Gastroesophageal sphincter (tissue), 4 donors: ENCODE results near the gene CYP26B1. TPM values are rescaled to one million over a fixed set of nuclear protein-coding genes. Genes with fewer than 3 reads are reported as not detected.

ENCODE experiments used
- ATAC-seq: fragments of 150-250 bp; one replicate; pipeline ENCODE4 v1.9.1; 2016; ENCODE audit warnings: mild to moderate bottlenecking, moderate library complexity
- H3K27ac ChIP-seq, 4 donors: fragments of 200-600 bp; sonication (generic) in 3 of 4; 1 replicate in 3 of 4; 2 replicates in 1 of 4; pipeline ENCODE4 v1.5.1; 2016 to 2019
- H3K27me3 ChIP-seq: fragments of 200-600 bp; sonication (generic); one replicate; pipeline ENCODE4 v1.5.1; 2019
- H3K36me3 ChIP-seq, 2 donors: fragments of 200-600 bp; sonication (generic); one replicate each; pipeline ENCODE4 v1.5.1; 2019; ENCODE audit warnings: control low read depth in 1 of 2
- H3K4me1 ChIP-seq, 3 donors: fragments of 200-600 bp; sonication (generic); 1 replicate in 2 of 3; 2 replicates in 1 of 3; pipeline ENCODE4 v1.5.1; 2016 to 2019; ENCODE audit warnings: control low read depth in 2 of 3
- H3K4me3 ChIP-seq, 2 donors: fragments of 200-600 bp; sonication (generic); one replicate each; pipeline ENCODE4 v1.5.1; 2019; ENCODE audit warnings: mild to moderate bottlenecking in 1 of 2, moderate library complexity in 1 of 2
- H3K9me3 ChIP-seq, 3 donors: fragments of 200-600 bp; sonication (generic); one replicate each; pipeline ENCODE4 v1.5.1; 2017 to 2019; ENCODE audit warnings: control low read depth in 2 of 3
- EP300 ChIP-seq: sonication (generic); formaldehyde crosslinking; IDR thresholded peaks from one replicate; pipeline ENCODE4 v1.6.1; 2017; ENCODE audit warnings: antibody characterized with exemption, mild to moderate bottlenecking
- POLR2A ChIP-seq, 2 donors: fragments of 450-650 bp; IDR thresholded peaks; one replicate each; pipeline ENCODE4 v1.6.1; 2017; ENCODE audit warnings: antibody characterized with exemption in 2 of 2, mild to moderate bottlenecking in 2 of 2, moderate library complexity in 1 of 2
- POLR2AphosphoS5 ChIP-seq: sonication (generic); formaldehyde crosslinking; IDR thresholded peaks from one replicate; pipeline ENCODE4 v1.6.1; 2017; ENCODE audit warnings: antibody characterized with exemption
- WGBS, 2 donors: methylation state at CpG; one replicate each; pipeline ENCODE4 v1.1.5; 2018; ENCODE audit warnings: low coverage in 1 of 2; 5-methylcytosine and 5-hydroxymethylcytosine counted together
- total RNA-seq, 4 donors: library from RNA; depleted of rRNA; stranded (reverse); fragments of >200 nt; gene quantifications; one replicate each; pipeline ENCODE4 v1.1.0, GENCODE V29; 2016
- TF ChIP-seq, protein P1 (sequence below), 4 experiments: fragments of 200-600 bp in 2 of 4; fragments of 450-650 bp in 2 of 4; sonication (generic) in 1 of 4; IDR thresholded peaks; one replicate each; pipeline ENCODE4 v1.5.1; 2017 to 2019; ENCODE audit warnings: antibody characterized with exemption in 4 of 4, mild to moderate bottlenecking in 2 of 4, moderate library complexity in 2 of 4

CYP26B1 gene
- total RNA-seq, 4 donors from 2014 or later = 0.47 to 4.0 (median 1.4) TPM

DNA sequence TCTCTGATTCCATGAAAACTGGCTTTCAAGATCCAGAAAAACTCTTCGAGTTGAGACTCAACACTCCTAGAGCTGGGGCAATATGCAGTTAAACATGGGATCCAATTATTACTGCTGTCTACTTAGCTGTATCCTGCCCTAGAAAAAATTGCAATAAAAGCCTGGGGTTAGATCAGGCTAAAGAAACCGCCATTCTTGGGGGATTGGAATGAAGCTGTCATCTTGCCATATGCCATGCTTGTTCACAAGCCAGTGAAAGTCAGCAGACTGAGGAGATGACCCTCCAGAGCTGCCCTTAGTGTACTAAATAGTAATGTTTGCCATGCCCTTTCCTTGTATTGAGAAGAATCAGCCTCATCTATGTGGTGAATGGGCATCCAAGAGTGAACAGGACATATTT lies 30.9 kb upstream of the CYP26B1 start:
- Histone ChIP-seq H3K36me3 (peaks cover 0 to 51% of the 10 kb centered on the region in 2 donors), H3K27me3 (no peaks in the 10 kb centered on the region), H3K4me3 (no peak overlapping the region), H3K27ac (no peak overlapping the region), H3K4me1 (no peaks in the 10 kb centered on the region), H3K9me3 (no peaks in the 10 kb centered on the region)
- TF ChIP-seq POLR2A (IDR thresholded peaks at IDR 0.05) (no peak), EP300 (no peak), POLR2AphosphoS5 (no peak)
- TF ChIP-seq, protein P1, sequence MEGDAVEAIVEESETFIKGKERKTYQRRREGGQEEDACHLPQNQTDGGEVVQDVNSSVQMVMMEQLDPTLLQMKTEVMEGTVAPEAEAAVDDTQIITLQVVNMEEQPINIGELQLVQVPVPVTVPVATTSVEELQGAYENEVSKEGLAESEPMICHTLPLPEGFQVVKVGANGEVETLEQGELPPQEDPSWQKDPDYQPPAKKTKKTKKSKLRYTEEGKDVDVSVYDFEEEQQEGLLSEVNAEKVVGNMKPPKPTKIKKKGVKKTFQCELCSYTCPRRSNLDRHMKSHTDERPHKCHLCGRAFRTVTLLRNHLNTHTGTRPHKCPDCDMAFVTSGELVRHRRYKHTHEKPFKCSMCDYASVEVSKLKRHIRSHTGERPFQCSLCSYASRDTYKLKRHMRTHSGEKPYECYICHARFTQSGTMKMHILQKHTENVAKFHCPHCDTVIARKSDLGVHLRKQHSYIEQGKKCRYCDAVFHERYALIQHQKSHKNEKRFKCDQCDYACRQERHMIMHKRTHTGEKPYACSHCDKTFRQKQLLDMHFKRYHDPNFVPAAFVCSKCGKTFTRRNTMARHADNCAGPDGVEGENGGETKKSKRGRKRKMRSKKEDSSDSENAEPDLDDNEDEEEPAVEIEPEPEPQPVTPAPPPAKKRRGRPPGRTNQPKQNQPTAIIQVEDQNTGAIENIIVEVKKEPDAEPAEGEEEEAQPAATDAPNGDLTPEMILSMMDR (IDR thresholded peaks at IDR 0.05) = no peak
- no peak for ATAC-seq
- 92 to 96% methylated on average over 1 to 2 of the region's 2 CpGs for WGBS, 2 donors

DNA sequence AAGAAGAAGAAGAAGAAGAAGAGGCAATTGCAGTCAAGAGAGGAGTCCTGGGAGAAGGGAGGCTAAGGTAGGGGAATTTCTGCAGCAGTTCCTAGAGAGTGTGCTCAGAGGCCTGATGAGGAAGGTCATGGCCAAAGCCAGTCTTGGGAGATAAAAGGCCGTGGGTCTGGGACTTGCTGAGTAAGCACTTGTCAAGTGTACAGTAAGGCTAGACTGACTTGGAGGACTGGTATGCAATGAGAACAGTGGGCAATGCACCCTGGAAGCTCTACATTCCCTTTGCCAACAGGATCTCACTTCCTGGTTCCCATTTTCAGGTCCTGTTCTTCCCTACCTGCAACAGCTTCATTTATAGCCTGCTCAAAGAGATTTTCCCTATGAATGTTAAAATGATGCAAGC lies 28.6 kb upstream of the CYP26B1 start:
- WGBS, 2 donors = 78 to 83% methylated on average over 1 of the region's 1 CpG
- H3K36me3 ChIP-seq = peaks cover 0 to 43% of the 10 kb centered on the region in 2 donors
- H3K9me3 ChIP-seq = no peaks in the 10 kb centered on the region
- no peak for ATAC-seq
- no peak overlapping the region for H3K4me3 ChIP-seq
- H3K27ac ChIP-seq = no peak overlapping the region
- no peaks in the 10 kb centered on the region for H3K4me1 ChIP-seq
- TF ChIP-seq EP300 (no peak), POLR2AphosphoS5 (no peak), POLR2A (IDR thresholded peaks at IDR 0.05) (no peak)
- TF ChIP-seq, protein P1 (IDR thresholded peaks at IDR 0.05) = no peak
- no peaks in the 10 kb centered on the region for H3K27me3 ChIP-seq

DNA sequence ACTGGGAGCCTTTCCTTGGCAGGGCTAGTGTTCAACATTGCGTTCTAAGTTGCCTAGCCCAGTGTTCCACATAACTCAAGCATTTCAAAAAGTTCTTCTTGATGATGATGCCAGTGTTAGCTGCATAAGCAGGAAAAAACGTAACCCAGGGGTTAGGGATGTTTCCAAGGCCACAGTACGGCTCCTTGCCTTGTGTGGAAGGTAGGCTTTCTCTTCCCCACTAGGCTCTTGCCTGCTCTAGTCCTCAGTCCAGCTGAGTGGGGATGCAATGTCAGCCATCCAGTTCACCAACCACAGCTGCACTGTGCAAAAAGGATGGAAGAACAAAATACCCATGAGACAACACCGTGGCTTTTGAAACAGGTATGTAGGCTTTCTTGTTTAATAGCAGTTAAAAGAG lies 28.0 kb upstream of the CYP26B1 start:
- ATAC-seq = no peak
- no peak overlapping the region for H3K4me3 ChIP-seq
- TF ChIP-seq EP300 = no peak
- TF ChIP-seq POLR2A (IDR thresholded peaks at IDR 0.05) = no peak
- no peaks in the 10 kb centered on the region for H3K9me3 ChIP-seq
- H3K4me1 ChIP-seq = no peaks in the 10 kb centered on the region
- no peaks in the 10 kb centered on the region for H3K27me3 ChIP-seq
- WGBS, 2 donors = 78 to 92% methylated on average over 2 to 4 of the region's 4 CpGs
- H3K27ac ChIP-seq = no peak overlapping the region
- H3K36me3 ChIP-seq = peaks cover 0 to 43% of the 10 kb centered on the region in 2 donors

DNA sequence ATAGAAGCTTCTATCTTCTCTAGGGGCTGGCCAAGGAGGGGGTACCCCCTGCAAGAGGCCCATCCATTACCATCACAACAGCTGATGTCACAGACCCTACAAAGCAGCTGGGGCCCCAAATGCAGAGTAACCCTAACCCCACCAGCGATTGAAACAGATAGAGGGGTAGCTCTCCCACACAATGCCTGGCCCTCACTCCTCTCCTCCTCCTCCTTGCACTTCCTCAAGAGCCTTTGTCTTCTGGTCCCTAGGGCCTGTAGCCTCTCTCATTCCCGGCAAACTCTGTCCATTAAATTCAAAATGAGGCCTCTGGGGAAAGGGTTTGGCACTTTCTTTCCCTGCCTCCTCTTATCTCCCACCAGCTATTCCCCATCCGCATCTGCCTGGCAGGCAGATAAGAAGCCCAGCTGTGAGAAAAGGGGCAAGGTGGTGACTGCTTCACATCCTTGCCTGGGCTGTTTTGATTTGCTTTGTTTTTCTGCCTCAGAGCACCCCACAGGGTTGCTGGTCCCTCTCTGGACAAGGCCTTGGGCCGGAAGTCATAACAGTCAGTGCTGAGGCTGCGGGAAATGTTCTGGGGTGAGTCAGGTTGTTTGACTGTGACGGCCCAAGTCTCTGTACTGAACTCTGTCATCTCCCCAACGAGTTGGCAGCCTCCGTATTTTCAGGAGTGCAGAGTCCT lies 26.1 kb upstream of the CYP26B1 start:
- 0 to 67% methylated on average over 1 of the region's 8 CpGs for WGBS, 2 donors
- no peak for ATAC-seq
- Histone ChIP-seq H3K9me3 (no peaks in the 10 kb centered on the region), H3K36me3 (peaks cover 0 to 33% of the 10 kb centered on the region in 2 donors), H3K4me3 (no peak overlapping the region), H3K4me1 (no peaks in the 10 kb centered on the region), H3K27ac (no peak overlapping the region), H3K27me3 (no peaks in the 10 kb centered on the region)
- TF ChIP-seq, protein P1 (IDR thresholded peaks at IDR 0.05) = no peak
- no peak for TF ChIP-seq EP300

DNA sequence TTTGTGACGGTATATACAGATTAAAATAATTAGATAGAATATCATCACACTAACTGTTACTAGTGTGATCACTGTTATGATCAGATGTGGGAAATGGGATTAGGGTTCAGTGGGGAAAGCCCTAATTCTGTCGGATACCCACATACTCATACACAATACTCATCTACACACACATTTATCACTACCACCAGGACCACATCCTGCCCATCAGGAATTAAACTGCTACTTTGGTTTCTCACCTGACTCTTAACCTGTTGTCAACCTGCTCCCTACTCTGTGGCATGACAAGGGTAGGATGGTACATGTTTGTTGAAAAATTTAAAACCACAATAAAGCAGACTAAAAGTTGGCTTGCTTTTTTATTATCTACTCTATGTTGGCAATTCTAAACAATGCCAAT lies 24.8 kb upstream of the CYP26B1 start:
- Histone ChIP-seq H3K36me3 (peaks cover 0 to 20% of the 10 kb centered on the region in 2 donors), H3K9me3 (no peaks in the 10 kb centered on the region), H3K27ac (no peak overlapping the region), H3K4me1 (no peaks in the 10 kb centered on the region), H3K4me3 (no peak overlapping the region), H3K27me3 (no peaks in the 10 kb centered on the region)
- 94 to 96% methylated on average over 2 of the region's 2 CpGs for WGBS, 2 donors
- ATAC-seq = no peak
- TF ChIP-seq EP300 = no peak
- TF ChIP-seq POLR2AphosphoS5 = no peak
- TF ChIP-seq, protein P1 (IDR thresholded peaks at IDR 0.05) = no peak
- no peak for TF ChIP-seq POLR2A (IDR thresholded peaks at IDR 0.05)
